HCT116 (cell line): ENCODE results near the gene PTPRZ1. TPM values are rescaled to one million over a fixed set of nuclear protein-coding genes. Genes with fewer than 3 reads are reported as not detected.

ENCODE experiments used
- ATAC-seq: fragments of 200-7000 bp; cut with Tn5 transposase; 2 replicates; pipeline ENCODE4 v1.9.1; 2020; ENCODE audit warnings: mild to moderate bottlenecking, moderate library complexity
- BruUV-seq: library from RNA; stranded (reverse); fragments of 400-500 nt; replicated peaks from 2 replicates; lab custom pipeline; 2021; lab: Mats Ljungman, UMichigan
- CTCF ChIA-PET: fragments of 300-600 bp; sonication (Branson Sonifier 250); formaldehyde crosslinking; loops from one replicate; lab custom pipeline; 2021; ENCODE audit warnings: antibody characterized with exemption; lab: Charles Lee
- POLR2A ChIA-PET: fragments of 300-600, 350-600 bp; sonication (Branson Sonifier 250); formaldehyde crosslinking; loops from one replicate; lab custom pipeline; 2021; ENCODE audit warnings: antibody characterized with exemption; lab: Charles Lee
- RAD21 ChIA-PET, 2 experiments: fragments of 300-600 bp; sonication (Branson Sonifier 250); formaldehyde crosslinking; loops; one replicate each; lab custom pipeline; 2023; ENCODE audit warnings: low total read pairs in 2 of 2; ENCODE audit not compliant: uncharacterized antibody in 2 of 2, unreplicated experiment in 2 of 2, low non-redundant PET in 1 of 2; lab: Charles Lee
- DNase-seq: peaks from one replicate; pipeline ENCODE4 v3.0.0-alpha.2; 2010; ENCODE audit warnings: low read depth, low spot score
- H2AFZ ChIP-seq: fragments of 200-600 bp; shearing (Covaris generic), sonication (generic); 2 replicates; pipeline ENCODE4 v1.6.1; 2017; ENCODE audit warnings: low read depth, mixed run types, mixed read lengths, antibody characterized with exemption, low read length; ENCODE audit not compliant: poor library complexity, severe bottlenecking
- H3K27ac ChIP-seq: 2 replicates; pipeline ENCODE4 v1.5.1; 2012; ENCODE audit warnings: low read depth, low read length
- H3K27me3 ChIP-seq: fragments of 200-600 bp; sonication (generic); 2 replicates; pipeline ENCODE4 v1.6.1; 2016; ENCODE audit warnings: mixed run types, low read length, mixed read lengths; ENCODE audit not compliant: insufficient read depth
- H3K36me3 ChIP-seq, 2 experiments: fragments of 200-500 bp in 1 of 2; fragments of 200-600 bp in 1 of 2; sonication (Bioruptor generic) in 1 of 2; sonication (generic) in 1 of 2; 2 replicates each; pipeline versions ENCODE4 v1.5.1 to v1.6.1; 2014 to 2016; ENCODE audit warnings: low read length in 2 of 2, inconsistent platforms in 1 of 2, mixed read lengths in 1 of 2, mixed run types in 1 of 2; ENCODE audit not compliant: insufficient read depth in 2 of 2, control insufficient read depth in 1 of 2
- H3K4me1 ChIP-seq, 2 experiments: fragments of 200-600 bp in 1 of 2; sonication (generic) in 1 of 2; 2 replicates each; pipeline versions ENCODE4 v1.5.1 to v1.6.1; 2012 to 2017; ENCODE audit warnings: low read length in 2 of 2, inconsistent platforms in 1 of 2, mild to moderate bottlenecking in 1 of 2, mixed read lengths in 1 of 2, mixed run types in 1 of 2, moderate library complexity in 1 of 2; ENCODE audit not compliant: insufficient read depth in 2 of 2, control insufficient read depth in 1 of 2
- H3K4me2 ChIP-seq: fragments of 200-600 bp; sonication (generic); 2 replicates; pipeline ENCODE4 v1.6.1; 2017; ENCODE audit warnings: mixed run types, low read length, mixed read lengths
- H3K4me3 ChIP-seq, 2 experiments: fragments of 200-600 bp in 1 of 2; sonication (generic) in 1 of 2; replicated peaks in 1 of 2; 2 replicates each; pipeline ENCODE4 v1.5.1; 2011 to 2016; ENCODE audit warnings: low read length in 2 of 2, control low read depth in 1 of 2, low read depth in 1 of 2, mild to moderate bottlenecking in 1 of 2, mixed read lengths in 1 of 2, mixed run types in 1 of 2
- H3K79me2 ChIP-seq: fragments of 200-600 bp; sonication (generic); 2 replicates; pipeline ENCODE4 v1.6.1; 2017; ENCODE audit warnings: mild to moderate bottlenecking, mixed run types, low read length, moderate library complexity, mixed read lengths; ENCODE audit not compliant: insufficient read depth
- H3K9ac ChIP-seq: fragments of 200-600 bp; sonication (generic); 2 replicates; pipeline ENCODE4 v1.6.1; 2016; ENCODE audit warnings: low read length, mixed read lengths
- H3K9me2 ChIP-seq: fragments of 200-600 bp; sonication (generic), shearing (Covaris generic); 2 replicates; pipeline ENCODE4 v1.6.1; 2017; ENCODE audit warnings: mixed run types, mild to moderate bottlenecking, moderate library complexity; ENCODE audit not compliant: insufficient read depth
- H3K9me3 ChIP-seq, 2 experiments: fragments of 200-500 bp in 1 of 2; fragments of 200-600 bp in 1 of 2; sonication (Bioruptor generic) in 1 of 2; sonication (generic) in 1 of 2; 2 replicates each; pipeline ENCODE4 v1.6.1; 2014 to 2017; ENCODE audit warnings: low read length in 2 of 2, mixed read lengths in 2 of 2, inconsistent platforms in 1 of 2, low read depth in 1 of 2, mild to moderate bottlenecking in 1 of 2, mixed run types in 1 of 2, moderate library complexity in 1 of 2; ENCODE audit not compliant: control insufficient read depth in 1 of 2, insufficient read depth in 1 of 2
- H4K20me1 ChIP-seq: fragments of 200-600 bp; sonication (generic), shearing (Covaris generic); 2 replicates; pipeline ENCODE4 v1.6.1; 2017; ENCODE audit warnings: mixed run types, mild to moderate bottlenecking, moderate library complexity; ENCODE audit not compliant: insufficient read depth
- ELF1 ChIP-seq: IDR thresholded peaks from 2 replicates; pipeline ENCODE4 v1.6.1; 2012; ENCODE audit warnings: low read depth, borderline replicate concordance
- EZH2 ChIP-seq: fragments of 200-600 bp; sonication (generic); IDR thresholded peaks from 2 replicates; pipeline ENCODE4 v1.6.1; 2017; ENCODE audit warnings: antibody characterized with exemption, mixed run types
- EZH2phosphoT487 ChIP-seq: fragments of 200-600 bp; IDR thresholded peaks from 2 replicates; pipeline ENCODE4 v1.6.1; 2018; ENCODE audit warnings: antibody characterized with exemption, borderline replicate concordance
- JUND ChIP-seq: IDR thresholded peaks from 2 replicates; pipeline ENCODE4 v1.6.1; 2012
- POLR2AphosphoS5 ChIP-seq: IDR thresholded peaks from 2 replicates; pipeline ENCODE4 v1.6.1; 2011; ENCODE audit warnings: mild to moderate bottlenecking, low read depth, low read length, moderate library complexity
- SP1 ChIP-seq: IDR thresholded peaks from 2 replicates; pipeline ENCODE4 v1.6.1; 2012; ENCODE audit warnings: low read depth
- SRF ChIP-seq: IDR thresholded peaks from 2 replicates; pipeline ENCODE4 v1.6.1; 2012; ENCODE audit warnings: low read depth
- YY1 ChIP-seq: IDR thresholded peaks from 2 replicates; pipeline ENCODE4 v1.6.1; 2011; ENCODE audit warnings: low read length, low read depth, moderate library complexity, mild to moderate bottlenecking; ENCODE audit not compliant: insufficient replicate concordance; ENCODE audit errors: extremely low read depth
- intact Hi-C: fragments of 100-400 bp; cut with micrococcal nuclease; formaldehyde crosslinking; loops from 2 replicates; pipeline ENCODE4 v1.10.0; 2022
- total RNA-seq: library from RNA; stranded (reverse); gene quantifications from one replicate; pipeline ENCODE4 v1.2.1, GENCODE V29; 2021; ENCODE audit not compliant: unreplicated experiment
- TF ChIP-seq, protein P1 (sequence below), 3 experiments: fragments of 200-600 bp in 1 of 3; sonication (generic) in 1 of 3; IDR thresholded peaks in 2 of 3; conservative IDR thresholded peaks in 1 of 3; 2 replicates each; pipeline ENCODE4 v1.5.1; 2012 to 2017; ENCODE audit warnings: low read depth in 2 of 3, low read length in 2 of 3, antibody characterized with exemption in 1 of 3, borderline replicate concordance in 1 of 3, control low read depth in 1 of 3, mild to moderate bottlenecking in 1 of 3, mixed read lengths in 1 of 3, mixed run types in 1 of 3, moderate library complexity in 1 of 3; ENCODE audit not compliant: insufficient read depth in 1 of 3
- TF ChIP-seq, protein P2 (sequence below): IDR thresholded peaks from 2 replicates; pipeline ENCODE4 v1.6.1; 2012; ENCODE audit warnings: low read depth
- TF ChIP-seq, protein P3 (sequence below): IDR thresholded peaks from 2 replicates; pipeline ENCODE4 v1.6.1; 2012

The PTPRZ1 gene
- total RNA-seq, 1 experiment from 2014 or later, result 0.25 TPM

DNA sequence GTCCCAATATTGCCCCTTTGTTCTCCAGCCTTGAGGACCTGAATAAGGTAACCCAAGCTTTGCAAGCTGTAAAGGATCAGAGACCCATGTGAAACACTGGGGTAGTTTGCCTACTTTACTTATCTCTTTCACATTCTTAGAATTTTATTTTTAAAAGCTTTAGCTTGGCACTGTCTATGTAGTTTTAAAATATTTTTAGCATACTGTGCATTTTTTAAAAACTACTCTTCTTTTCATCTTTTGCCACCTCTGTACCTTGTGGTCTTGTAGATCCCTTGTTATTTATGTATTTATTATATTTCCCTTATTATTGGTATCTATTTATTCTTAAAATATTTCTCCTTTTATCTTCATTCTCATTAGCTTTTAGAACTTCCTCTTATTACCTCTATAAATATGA is 12.0 kb upstream of the PTPRZ1 start (continued):
- TF ChIP-seq, protein P1, sequence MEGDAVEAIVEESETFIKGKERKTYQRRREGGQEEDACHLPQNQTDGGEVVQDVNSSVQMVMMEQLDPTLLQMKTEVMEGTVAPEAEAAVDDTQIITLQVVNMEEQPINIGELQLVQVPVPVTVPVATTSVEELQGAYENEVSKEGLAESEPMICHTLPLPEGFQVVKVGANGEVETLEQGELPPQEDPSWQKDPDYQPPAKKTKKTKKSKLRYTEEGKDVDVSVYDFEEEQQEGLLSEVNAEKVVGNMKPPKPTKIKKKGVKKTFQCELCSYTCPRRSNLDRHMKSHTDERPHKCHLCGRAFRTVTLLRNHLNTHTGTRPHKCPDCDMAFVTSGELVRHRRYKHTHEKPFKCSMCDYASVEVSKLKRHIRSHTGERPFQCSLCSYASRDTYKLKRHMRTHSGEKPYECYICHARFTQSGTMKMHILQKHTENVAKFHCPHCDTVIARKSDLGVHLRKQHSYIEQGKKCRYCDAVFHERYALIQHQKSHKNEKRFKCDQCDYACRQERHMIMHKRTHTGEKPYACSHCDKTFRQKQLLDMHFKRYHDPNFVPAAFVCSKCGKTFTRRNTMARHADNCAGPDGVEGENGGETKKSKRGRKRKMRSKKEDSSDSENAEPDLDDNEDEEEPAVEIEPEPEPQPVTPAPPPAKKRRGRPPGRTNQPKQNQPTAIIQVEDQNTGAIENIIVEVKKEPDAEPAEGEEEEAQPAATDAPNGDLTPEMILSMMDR (IDR thresholded peaks at IDR 0.05 in 2 of 3, conservative IDR thresholded peaks at IDR 0.05 in 1 of 3; ENCODE audit: borderline replicate concordance in 1 of 3, insufficient read depth in 1 of 3, low read depth in 2 of 3, low read length in 2 of 3), result no peak
- TF ChIP-seq YY1 (no peak), EZH2phosphoT487 (no peak)

DNA sequence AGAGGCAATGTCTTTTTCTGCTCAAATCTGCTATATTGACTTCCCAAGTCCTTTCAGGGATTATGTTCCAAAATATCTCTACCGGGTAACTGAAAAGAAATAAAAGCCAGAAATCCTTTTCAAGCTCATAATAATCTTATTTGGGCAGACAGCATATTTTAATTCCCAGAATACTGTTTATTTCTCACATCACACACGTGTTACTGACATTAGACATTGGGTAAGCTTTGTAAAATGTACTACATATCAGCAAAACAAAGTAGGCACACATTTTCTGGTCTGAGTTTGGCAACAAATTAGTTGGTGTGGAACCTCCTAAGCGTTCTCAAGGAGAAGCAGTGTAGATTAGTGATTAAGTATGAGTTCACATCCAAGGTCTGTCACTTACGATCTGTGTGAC is 10.4 kb upstream of the PTPRZ1 start:
- no peak for ATAC-seq
- H3K36me3 ChIP-seq, result no peaks in the 10 kb centered on the region
- no peaks in the 10 kb centered on the region for H3K27me3 ChIP-seq
- H3K9me3 ChIP-seq, result no peaks in the 10 kb centered on the region
- no peaks in the 10 kb centered on the region for H4K20me1 ChIP-seq
- no peak overlapping the region for H3K27ac ChIP-seq
- H3K79me2 ChIP-seq, result no peaks in the 10 kb centered on the region
- no peak overlapping the region for H3K9ac ChIP-seq
- TF ChIP-seq JUND (no peak), SP1 (no peak), YY1 (no peak), POLR2AphosphoS5 (no peak), EZH2 (no peak), ELF1 (no peak), SRF (no peak)
- TF ChIP-seq, protein P2, sequence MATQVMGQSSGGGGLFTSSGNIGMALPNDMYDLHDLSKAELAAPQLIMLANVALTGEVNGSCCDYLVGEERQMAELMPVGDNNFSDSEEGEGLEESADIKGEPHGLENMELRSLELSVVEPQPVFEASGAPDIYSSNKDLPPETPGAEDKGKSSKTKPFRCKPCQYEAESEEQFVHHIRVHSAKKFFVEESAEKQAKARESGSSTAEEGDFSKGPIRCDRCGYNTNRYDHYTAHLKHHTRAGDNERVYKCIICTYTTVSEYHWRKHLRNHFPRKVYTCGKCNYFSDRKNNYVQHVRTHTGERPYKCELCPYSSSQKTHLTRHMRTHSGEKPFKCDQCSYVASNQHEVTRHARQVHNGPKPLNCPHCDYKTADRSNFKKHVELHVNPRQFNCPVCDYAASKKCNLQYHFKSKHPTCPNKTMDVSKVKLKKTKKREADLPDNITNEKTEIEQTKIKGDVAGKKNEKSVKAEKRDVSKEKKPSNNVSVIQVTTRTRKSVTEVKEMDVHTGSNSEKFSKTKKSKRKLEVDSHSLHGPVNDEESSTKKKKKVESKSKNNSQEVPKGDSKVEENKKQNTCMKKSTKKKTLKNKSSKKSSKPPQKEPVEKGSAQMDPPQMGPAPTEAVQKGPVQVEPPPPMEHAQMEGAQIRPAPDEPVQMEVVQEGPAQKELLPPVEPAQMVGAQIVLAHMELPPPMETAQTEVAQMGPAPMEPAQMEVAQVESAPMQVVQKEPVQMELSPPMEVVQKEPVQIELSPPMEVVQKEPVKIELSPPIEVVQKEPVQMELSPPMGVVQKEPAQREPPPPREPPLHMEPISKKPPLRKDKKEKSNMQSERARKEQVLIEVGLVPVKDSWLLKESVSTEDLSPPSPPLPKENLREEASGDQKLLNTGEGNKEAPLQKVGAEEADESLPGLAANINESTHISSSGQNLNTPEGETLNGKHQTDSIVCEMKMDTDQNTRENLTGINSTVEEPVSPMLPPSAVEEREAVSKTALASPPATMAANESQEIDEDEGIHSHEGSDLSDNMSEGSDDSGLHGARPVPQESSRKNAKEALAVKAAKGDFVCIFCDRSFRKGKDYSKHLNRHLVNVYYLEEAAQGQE, result no peak
- TF ChIP-seq, protein P3, sequence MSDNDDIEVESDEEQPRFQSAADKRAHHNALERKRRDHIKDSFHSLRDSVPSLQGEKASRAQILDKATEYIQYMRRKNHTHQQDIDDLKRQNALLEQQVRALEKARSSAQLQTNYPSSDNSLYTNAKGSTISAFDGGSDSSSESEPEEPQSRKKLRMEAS, result no peak
- TF ChIP-seq, all 23 proteins: peak for 0
- H2AFZ ChIP-seq, result no peak overlapping the region
- ChIA-PET POLR2A (no interaction called here), CTCF (no interaction called here), RAD21 (no interaction called here)
- no peak for DNase-seq
- H3K4me3 ChIP-seq, result no peak overlapping the region
- no peak overlapping the region for H3K4me2 ChIP-seq
- no peaks in the 10 kb centered on the region for H3K9me2 ChIP-seq
- no peaks in the 10 kb centered on the region for H3K4me1 ChIP-seq
- intact Hi-C loops, result no loop called here
- BruUV-seq, result no TSS peak
